Right ventricle myocardium superior (tissue), 1 donor: ENCODE measurements around the gene REV1. TPM values are rescaled to one million over a fixed set of nuclear protein-coding genes. Genes with fewer than 3 reads are reported as not detected.

Source experiments
- ATAC-seq: fragments of 200-7000 bp; cut with Tn5 transposase; one replicate; pipeline ENCODE4 v1.9.1; 2020; ENCODE audit warnings: mild to moderate bottlenecking; ENCODE audit not compliant: poor library complexity
- DNase-seq: peaks from one replicate; pipeline ENCODE4 v3.0.0-alpha.2; 2020
- intact Hi-C: fragments of 100-400 bp; cut with DNase I; formaldehyde crosslinking; loops from one replicate; pipeline ENCODE4 v1.11.2; 2022
- total RNA-seq: library from RNA; stranded (reverse); fragmentation: NEBNext Ultra II Directional; extraction: Animal tissue kit (Norgen Biotek cat#: 25700); gene quantifications from one replicate; pipeline ENCODE4 v1.2.1, GENCODE V29; 2021
- donor health status: DM: no; HTN: yes; CAD: no; lungs with severe emphysema.

Gene REV1
- total RNA-seq, 1 donor from 2014 or later: 59.2 TPM

DNA sequence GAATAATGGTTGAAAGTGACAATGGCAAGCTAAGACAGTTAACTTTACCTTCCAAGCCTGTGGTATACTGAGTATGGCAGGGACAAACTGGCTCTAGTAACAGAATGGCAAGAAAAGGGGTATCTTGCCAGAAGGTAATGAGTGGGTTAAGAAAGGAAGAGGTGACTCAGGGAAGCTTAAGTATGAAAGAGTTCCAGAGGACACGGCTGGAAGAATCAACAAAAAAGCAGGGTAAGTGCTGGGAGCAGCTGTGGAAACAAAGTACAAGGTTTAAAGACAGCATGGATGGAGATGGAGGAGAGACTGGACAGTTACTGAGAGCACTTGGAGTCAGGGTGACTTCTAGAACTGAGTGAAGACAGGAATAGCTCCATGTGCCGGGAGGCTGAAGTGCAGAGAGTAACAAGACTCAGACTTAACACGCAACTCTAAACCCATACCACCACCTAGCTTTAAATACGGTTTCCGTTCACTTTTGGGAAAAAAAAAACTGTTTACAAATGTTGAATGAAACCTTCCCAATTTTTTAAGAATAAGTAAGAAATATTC lies 69.0 kb downstream of the REV1 start:
- intact Hi-C loops: no loop called here
- DNase-seq (no peak), ATAC-seq (peak; percentile 87)

DNA sequence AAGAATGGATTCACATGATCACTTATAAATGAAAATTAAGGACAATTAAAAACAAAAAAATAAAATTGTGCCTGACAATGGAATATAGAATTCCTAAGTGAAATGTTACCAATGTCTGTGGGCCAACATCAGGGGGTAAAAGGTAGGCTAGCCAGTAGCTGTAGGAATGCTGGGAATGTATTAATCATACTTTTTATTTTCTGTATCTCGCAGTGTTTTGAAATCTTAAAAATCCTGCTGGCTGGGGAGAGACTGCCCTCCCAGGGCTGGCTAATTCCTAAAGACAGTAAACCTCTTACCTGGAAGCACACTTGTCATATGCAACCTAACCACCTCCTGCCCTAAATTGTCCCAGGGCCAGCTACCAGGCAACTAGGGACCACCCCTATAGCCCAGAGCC lies 69.8 kb downstream of the REV1 start:
- DNase-seq (no peak), ATAC-seq (no peak)
- intact Hi-C loops: no loop called here

DNA sequence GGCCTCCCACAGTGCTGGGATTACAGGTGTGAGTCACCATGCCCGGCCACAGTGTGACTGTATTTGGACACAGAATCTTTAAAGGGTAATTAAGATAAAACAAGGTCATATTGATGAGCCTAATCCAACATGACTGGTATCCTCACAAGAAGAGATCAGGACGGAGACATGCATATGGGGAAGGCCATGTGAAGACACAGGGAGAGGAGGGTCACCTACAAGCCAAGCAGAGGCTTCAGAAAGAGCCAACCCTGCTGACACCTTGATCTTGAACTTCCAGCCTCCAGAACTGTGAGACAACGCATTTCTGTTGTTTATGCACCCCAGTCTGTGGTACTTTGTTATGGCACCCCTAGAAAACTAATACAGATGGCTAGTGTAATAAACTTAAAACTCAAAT lies 72.4 kb downstream of the REV1 start:
- intact Hi-C loops: no loop called here
- ATAC-seq (no peak), DNase-seq (no peak)

DNA sequence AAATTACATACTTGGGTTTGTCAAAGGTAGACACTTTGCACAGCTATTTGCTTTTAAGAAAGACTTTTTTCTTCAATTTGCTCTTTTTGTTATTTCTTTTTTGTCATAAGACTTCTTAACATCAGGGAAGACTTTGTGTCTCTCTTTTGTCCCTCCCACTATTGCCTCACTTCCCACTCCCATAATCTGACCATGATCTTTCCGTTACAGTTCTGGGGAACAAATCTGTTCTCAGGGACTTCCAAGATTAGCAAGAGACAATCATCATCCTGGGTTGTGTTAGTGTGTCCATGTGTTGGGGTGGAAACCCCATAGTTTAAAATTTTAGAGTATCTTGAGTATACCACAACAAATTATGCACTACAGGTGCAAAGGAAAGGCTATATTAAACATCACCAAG lies 75.3 kb downstream of the REV1 start:
- DNase-seq: no peak
- intact Hi-C loops: no loop called here
- ATAC-seq: no peak

DNA sequence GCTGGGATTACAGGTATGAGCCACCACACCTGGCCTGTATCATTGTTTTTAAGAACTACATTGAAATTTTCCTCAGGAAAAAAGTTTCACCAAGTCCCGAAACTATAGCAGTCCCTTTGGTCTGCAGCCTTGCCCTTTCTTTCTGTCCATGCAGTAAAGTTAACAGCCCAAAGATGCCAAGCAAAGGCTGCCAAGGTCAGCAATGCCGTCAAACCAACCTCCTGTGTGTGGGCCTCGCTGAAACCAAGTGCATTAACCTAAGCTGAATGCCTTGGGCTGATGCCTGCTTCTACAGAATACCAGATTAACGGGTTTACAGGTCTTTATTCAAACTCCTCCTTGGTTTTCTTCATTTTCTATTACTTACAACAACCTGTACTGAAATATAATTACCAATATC lies 79.5 kb downstream of the REV1 start:
- ATAC-seq (no peak), DNase-seq (no peak)
- intact Hi-C loops: no loop called here

DNA sequence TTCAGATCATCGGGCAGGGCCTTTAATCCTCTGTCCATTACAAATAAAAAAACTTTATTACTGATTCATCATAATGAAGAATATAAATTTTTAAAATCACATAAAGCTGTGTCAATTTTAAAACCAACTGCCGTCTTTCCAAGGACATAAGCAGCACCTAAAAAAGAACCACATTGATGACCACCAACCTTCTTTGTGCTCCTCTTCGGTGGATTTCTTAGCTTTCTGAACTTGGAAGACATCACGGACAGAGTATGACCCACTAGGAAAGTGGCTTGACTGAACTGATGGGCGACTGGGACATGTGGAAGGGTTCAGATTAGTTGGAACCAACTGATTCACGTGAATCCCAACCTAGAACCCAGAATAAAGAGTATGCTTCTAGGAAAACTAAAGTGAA lies 83.7 kb downstream of the REV1 start:
- no peak for DNase-seq
- intact Hi-C loops: no loop called here
- no peak for ATAC-seq

DNA sequence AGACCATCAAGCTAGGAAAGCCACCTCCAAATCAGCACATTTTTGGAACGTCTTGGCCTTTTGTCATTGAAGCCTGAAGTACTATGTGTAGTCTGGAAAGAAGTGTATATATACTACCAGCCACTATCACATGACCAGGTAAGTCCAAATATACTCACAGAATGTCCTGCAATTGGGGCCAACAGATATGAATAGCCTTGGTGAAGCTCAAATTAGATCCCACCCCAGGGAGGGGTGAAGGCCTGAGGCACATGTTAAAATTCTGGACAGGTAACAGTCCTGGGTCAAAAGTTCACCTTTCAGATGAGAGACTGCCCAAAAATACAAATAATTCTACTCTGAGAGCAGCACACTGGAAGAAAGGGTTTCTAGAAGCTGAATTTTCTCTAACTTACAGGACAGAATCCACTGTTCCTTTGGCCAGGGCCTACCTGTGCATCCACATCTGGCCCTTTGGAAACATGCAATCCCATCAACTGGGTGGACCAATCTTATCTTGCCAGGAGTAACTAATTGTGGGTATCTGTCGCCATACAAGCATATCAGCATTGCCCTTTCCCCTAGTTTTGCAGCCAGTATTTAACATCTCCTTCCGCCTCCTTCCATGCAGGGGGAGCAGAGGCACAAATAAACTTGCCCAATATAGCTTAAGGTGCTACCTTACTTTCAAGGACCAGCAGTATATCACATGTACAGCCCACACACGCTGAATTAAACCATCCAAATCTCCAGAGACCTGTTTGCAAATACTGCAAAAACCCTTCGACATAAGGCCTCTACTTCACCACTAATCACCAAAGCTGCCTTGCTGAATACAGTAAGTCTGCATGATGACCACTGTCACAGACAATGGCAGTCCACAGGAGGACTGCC lies 84.8 kb downstream of the REV1 start:
- DNase-seq: no peak
- ATAC-seq: peak; percentile 91
- intact Hi-C loops: no loop called here

DNA sequence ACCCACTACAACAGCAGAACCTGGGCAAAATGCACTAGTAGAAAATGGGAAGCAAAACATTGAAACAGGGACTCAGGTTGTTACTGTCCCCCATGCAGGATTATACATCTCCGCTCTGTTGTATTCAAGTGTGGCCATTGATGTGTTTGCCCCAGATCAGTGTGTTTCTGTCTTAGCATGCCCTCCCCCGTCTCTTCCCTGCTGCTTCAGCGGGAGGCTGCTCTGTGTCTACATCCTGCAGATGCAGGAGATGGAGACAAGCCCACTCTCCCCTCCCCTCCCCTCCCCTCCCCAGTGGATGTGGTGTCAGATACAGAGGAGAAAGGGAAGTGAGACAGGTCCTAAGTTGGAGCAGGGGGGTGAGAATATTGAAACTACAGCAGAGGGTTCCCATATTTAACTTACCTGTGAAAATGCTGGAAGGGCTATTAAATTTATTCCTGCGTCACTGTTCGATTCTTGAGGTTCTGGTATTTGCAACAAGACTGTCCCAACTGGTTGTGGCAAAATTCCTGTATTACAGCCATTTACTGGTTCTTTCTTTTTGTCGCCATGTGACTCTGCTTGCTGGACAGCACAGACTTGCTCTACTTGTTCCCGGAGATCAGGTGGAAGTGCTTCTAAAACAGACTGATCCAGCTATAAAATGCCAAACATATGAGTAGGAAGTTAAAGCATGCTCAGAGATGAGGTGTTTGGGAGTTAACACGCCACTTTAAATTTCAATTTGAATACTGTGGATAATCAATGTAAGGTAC lies 85.6 kb downstream of the REV1 start:
- ATAC-seq: peak; percentile 25
- intact Hi-C loops: no loop called here

DNA sequence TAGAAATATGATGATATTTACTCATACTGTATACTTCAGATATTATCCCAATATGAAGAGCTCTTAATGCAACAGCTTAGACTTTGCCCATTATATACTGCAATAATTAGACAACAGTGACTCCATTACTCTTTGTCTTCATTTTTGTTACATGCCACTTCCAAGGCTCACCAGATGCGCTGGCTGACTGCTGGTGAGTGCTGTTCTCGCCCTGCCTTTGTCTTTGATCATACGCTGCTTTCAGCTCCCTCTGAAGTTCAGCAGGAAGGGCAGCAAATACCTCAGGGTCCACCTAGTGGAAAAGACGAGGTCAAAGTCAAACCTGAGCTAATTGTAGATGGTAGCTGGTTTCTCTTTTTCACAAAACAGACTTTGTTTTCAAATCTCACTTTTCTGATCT lies 86.3 kb downstream of the REV1 start:
- intact Hi-C loops: no loop called here
- ATAC-seq (peak; percentile 66), DNase-seq (no peak)

More for the DNA sequence above, 85.6 kb downstream of the REV1 start:
- no peak for DNase-seq

DNA sequence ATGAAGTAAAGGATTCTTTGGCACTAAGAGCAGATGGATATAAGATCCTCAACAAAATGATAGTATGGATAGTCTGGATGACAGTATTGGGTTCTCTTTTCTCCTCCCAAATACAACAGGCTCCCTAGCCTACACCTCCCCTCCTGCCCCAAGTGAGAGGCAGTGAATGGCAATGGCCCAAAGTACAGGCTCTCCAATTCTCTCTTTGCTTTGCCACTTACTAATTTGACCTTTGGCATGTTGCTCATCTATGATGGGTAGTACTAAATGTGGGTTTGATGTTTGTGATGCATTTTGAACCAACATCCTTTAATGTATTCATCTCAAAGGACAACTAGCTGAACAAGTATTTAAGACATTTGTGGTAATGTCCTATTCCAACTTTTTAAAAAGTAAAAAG lies 86.7 kb downstream of the REV1 start:
- intact Hi-C loops: no loop called here
- DNase-seq (no peak), ATAC-seq (no peak)

DNA sequence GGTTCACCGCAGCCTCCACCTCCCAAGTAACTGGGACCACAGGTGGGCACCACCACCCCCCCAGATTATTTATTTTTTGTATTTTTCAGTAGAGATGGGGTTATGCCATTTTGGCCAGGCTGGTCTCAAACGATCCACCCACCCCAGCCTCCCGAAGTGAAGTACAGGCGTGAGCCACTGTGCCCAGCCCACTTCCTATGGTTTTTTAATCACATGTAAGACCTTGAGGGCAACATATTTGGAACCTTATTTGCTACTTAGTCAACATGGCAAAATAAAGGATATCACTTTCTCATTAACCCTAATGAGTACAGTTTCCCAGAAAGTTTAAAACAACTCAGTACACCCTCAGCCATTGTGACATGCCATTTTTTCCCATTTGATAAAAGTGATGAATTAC lies 88.0 kb downstream of the REV1 start:
- ATAC-seq: no peak
- intact Hi-C loops: no loop called here

DNA sequence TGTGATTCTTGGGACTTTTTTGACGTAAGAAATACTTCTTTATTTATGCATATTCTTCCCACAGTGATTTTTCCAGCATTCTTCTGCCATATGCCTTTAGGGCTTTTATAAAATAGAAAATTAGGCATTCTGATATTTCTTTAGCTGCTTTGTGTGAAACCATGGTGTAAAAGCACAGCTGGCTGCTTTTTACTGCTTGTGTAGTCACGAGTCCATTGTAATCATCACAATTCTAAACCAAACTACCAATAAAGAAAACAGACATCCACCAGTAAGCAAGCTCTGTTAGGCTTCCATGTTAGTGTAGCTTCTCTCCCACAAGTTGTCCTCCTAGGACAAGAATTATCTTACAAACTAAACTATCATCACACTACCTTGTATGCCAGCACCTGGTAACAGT lies 90.0 kb downstream of the REV1 start:
- intact Hi-C loops: no loop called here
- ATAC-seq: no peak
- no peak for DNase-seq

More for the DNA sequence above, 88.0 kb downstream of the REV1 start:
- DNase-seq: no peak

DNA sequence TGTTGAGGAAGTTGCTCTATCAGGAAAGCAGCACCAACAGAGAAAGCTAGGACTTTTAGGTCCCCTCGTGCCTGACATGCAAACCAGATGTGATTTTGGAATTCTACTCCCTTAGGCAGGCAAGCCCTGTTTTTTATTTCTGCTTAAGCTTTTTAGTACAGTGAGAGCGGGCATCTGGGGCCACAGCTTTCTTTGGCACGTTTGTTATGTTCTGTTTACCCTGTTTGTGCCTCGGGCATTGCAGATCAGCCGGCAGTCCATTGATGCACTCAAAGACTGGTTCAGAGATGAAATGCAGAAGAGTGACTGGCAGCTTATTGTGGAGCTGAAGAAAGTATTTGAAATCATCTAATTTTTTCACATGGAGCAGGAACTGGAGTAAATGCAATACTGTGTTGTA lies 90.8 kb downstream of the REV1 start:
- DNase-seq (no peak), ATAC-seq (no peak)
- intact Hi-C loops: no loop called here

DNA sequence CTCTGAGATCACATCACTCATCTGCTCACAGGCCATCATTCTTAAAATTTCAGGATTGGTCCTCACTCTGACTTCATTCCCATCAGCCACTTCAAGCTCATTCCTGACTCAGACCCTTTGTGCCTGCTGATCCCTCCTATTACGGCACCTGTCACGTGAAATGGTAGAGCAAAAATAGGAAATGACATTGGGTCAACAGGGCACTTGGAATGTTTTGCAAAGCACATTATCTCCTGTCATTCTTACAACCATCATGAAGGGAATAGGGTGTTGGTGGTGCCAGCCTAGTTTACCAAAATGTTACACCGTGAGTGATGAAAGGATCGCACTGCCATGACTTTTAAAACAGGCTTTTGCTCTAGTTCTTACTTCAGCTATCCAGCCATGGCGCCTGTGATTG lies 91.5 kb downstream of the REV1 start:
- DNase-seq: no peak

DNA sequence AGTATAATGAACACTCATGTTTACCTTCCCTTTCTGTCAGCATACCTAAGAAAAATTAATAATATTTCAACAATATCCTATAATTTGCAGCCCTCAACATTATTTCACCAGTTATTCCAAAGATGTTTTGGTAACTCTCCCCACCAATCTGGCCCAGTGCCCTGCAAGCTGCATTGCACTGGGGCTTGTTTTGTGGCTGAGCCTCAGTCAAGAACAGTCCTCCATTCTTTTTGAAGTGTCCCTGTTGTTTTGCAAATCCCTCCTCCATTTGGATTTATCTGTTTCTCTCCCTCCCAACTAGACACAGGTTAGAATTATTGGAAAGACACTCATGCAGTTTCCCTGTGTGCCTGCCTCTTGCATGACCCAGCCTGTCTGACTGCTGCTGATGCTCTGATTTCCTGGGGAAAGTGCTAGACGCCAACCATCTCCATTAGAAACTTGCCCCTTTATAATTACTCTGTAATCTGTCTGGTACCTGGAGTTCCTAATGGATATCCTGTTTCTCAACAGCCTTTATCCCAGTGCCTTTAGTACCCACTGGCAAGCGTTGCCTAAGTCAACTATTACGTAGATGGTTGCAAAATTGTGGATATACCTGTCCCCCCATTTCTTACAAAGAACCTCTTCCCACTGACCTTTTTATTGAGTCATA lies 92.4 kb downstream of the REV1 start:
- DNase-seq (no peak), ATAC-seq (peak; percentile 5)
- intact Hi-C loops: no loop called here

More for the DNA sequence above, 91.5 kb downstream of the REV1 start:
- intact Hi-C loops: no loop called here
- ATAC-seq: peak; percentile 64

DNA sequence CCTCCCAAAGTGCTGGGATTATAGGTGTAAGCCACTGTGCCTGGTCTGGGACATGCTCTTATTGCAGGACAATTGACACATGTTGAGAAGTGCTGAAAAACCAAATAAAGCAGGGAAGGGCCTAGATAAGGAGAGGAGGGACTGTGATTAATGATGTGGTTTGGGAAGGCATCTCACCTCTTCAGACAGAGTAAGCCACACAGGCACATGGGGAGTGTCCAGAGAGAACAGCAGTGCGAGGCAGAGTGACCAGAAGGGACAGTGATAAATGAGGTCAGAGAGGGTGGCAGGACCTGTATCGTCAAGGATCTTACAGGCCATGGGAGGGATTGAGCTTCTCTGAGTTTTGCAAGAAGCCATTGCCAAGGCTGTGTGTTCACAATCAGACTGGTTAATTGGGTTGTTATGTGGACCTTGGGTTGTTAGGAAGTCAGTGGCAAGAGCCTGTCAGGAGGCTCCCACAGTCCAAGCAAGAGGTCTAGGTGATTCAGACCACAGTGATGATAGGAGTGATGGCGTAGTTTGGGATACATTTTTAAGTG lies 94.2 kb downstream of the REV1 start:
- DNase-seq: no peak
- intact Hi-C loops: no loop called here
- no peak for ATAC-seq

DNA sequence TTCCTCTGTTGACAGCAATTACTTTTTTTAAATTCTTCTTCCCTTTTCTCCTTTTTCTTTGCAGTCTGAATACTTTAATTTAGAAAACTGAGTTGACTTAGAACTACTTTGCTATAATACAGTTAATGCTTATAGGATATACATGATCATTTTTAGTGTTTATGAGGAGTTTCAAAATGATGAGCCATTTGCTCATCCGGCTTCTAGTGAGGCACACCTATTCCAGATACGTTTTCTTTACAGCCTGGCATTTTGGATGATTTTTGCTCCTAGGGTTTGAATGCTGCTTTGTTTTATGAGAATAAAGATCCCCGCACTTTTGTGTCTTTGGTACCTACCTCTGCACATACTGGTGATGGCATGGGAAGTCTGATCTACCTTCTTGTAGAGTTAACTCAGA lies 99.9 kb downstream of the REV1 start:
- intact Hi-C loops: no loop called here
- DNase-seq (no peak), ATAC-seq (no peak)

DNA sequence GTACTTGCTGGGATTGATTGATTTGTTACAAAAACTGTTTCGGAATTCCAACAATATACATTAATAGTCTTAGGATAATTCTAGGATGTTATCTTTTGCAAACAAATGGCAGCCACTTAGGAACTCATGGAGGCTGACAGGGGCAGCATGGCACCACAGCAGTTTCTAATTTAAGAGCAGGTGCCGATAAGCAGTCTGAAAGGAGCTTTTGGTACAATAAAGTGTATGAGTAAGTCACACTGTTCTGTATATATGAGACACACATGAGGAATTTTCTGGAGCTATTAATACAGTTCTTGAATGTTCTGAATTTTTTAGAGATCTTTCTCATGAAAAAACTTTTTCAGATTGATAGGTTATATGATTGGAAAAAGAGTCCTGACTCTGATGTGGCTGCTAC lies 100.4 kb downstream of the REV1 start:
- intact Hi-C loops: no loop called here
- no peak for DNase-seq
- ATAC-seq: peak; percentile 82

DNA sequence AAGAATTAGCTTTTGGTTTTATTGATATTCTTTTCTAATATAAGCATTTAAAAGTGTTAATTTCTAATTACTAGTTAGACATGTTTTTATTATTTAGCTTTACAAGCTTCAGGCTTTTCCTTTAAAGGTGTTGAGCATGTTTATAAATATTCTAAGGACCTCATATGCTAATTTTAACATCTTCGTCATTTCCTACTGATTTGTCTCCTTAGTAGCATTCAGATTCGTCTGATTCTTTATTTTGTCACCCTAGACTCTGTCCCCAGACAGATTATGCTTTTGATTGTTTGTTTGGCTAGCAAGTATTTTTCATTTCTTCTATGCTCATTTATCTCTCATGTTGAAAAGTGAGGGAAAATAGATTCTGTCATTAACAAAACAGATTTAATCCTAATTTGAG lies 100.9 kb downstream of the REV1 start:
- DNase-seq: no peak
- intact Hi-C loops: no loop called here
- peak; percentile 44 for ATAC-seq
